GM20000 (cell line): ENCODE measurements around the gene SMARCC2.

Experiments used
- DNase-seq: peaks from one replicate; pipeline ENCODE4 v3.0.0; 2012; ENCODE audit warnings: low spot score
- TF ChIP-seq, protein P1 (sequence below): IDR thresholded peaks from 2 replicates; pipeline ENCODE4 v1.5.1; 2012; ENCODE audit warnings: mild to moderate bottlenecking, control low read depth; ENCODE audit errors: extremely low read depth, missing control alignments

SMARCC2 gene

GRCh38 chr12:56193025-56193578 lies 3.8 kb upstream of the SMARCC2 start:
- DNase-seq, result peak; percentile 81
- TF ChIP-seq, protein P1, sequence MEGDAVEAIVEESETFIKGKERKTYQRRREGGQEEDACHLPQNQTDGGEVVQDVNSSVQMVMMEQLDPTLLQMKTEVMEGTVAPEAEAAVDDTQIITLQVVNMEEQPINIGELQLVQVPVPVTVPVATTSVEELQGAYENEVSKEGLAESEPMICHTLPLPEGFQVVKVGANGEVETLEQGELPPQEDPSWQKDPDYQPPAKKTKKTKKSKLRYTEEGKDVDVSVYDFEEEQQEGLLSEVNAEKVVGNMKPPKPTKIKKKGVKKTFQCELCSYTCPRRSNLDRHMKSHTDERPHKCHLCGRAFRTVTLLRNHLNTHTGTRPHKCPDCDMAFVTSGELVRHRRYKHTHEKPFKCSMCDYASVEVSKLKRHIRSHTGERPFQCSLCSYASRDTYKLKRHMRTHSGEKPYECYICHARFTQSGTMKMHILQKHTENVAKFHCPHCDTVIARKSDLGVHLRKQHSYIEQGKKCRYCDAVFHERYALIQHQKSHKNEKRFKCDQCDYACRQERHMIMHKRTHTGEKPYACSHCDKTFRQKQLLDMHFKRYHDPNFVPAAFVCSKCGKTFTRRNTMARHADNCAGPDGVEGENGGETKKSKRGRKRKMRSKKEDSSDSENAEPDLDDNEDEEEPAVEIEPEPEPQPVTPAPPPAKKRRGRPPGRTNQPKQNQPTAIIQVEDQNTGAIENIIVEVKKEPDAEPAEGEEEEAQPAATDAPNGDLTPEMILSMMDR, result no peak

DNA sequence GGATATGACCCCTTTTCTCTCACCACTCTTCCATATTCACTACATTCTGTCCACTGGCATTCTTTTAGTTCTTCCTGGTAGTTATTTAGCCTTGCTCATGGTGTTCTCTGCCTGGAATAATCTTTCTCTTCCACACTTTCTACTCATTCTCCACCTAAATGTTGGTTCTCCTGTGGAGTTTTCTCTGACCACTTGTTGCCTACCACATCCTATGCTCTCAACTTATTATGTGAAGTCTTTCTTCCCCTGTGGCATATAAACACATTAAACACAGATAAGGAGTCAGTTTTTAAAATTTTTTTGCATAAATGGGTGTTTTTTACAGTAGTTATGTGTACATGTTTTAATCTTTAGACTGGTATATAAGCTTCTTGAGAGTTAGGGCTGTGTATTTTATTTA lies 3.3 kb upstream of the SMARCC2 start:
- DNase-seq, result no peak
- TF ChIP-seq, protein P1, result no peak

GRCh38 chr12:56190695-56191155 lies 1.4 kb upstream of the SMARCC2 start:
- DNase-seq, result no peak
- TF ChIP-seq, protein P1, result no peak

DNA sequence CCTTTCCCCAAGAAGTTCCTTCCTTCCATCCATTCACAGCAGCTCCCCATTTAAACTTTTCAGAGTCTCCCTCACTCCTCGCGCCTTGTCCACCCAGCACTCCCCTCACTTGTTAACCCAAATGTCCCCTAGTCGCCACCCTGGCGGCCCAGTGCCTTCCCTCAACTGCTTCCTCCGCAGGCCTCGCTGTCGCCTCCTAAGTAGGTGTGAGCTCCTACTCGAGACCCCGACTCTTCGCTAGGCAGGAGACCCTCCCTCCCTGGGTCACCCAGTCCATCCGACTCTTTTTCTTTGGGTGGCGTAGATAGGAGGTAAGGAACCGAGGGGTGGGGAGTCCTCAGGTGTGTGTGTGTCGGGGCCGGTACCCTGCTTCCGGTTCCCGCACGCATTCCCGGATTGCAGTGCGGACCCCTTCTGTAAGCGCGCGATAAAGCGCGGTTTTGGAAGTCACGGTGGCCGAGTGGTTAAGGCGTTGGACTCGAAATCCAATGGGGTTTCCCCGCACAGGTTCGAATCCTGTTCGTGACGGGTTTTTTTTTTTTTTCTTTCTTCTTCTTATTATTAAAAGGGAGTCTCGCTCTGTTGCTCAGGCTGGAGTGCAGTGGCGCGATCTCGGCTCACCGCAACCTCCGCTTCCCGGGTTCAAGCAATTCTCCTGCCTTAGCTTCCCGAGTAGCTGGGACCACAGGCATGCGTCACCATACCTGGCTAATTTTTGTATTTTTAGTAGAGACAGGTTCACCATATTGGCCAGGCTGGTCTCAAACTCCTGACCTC lies 823 bp upstream of the SMARCC2 start:
- DNase-seq, result peak; percentile 77
- TF ChIP-seq, protein P1, result no peak

- DNase-seq, result peak; percentile 28
- TF ChIP-seq, protein P1, result no peak
Observed at GRCh38 chr12:56188778-56189098, 545 bp downstream of the SMARCC2 start.

DNA sequence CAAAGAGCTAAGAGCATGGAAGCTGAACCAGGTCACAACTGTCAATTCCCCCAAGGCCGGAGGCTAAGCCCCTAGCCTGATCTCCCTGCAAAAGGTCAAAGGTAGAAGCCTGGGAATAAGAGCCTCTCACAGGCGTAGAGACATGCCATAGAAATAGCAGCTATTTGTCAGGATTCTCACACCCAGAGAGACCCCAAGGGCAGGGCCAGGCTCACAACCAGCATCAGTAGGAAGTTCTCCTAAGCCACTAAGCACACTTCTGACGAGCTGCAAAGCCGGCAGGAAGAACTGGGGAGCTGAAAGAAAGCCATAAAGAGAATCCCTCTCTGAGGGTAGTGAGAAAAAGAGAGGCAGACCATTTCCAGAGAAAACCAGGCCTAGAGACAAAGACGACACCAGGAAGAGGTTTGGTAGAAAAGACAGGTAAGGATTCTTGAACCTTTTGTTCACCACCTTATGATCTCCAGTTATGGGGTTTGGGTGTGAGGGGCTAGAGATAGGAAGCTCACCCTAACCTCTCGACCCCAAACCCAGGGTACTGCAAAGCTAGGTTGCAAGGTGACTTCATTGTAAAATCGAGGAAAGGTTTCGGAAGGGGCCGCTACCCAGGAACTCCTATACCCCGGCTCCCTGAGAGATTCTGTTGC lies 1.0 kb downstream of the SMARCC2 start:
- TF ChIP-seq, protein P1, result no peak
- DNase-seq, result no peak

GRCh38 chr12:56186957-56187356 lies 2.3 kb downstream of the SMARCC2 start:
- DNase-seq, result no peak
- TF ChIP-seq, protein P1, result no peak
